ENCODE measurements around the gene C1R.

The C1R gene

GRCh38 chr12:7136071-7136470 is 43.8 kb upstream of the C1R start:
- no peak for TF ChIP-seq CTCF (IDR thresholded peaks at IDR 0.05)
- Histone ChIP-seq H3K9me3 (no peaks in the 10 kb centered on the region), H3K36me3 (peaks cover 0 to 54% (median 16%) of the 10 kb centered on the region in 3 donors), H3K4me3 (no peak overlapping the region), H3K27me3 (no peaks in the 10 kb centered on the region), H3K27ac (no peak overlapping the region), H3K4me1 (peaks cover 0 to 3% (median under 1%) of the 10 kb centered on the region in 4 donors)
- no peak for DNase-seq
- intact Hi-C loops (cut with DNase I; ENCODE audit: low total_unique reads), result no loop called here

GRCh38 chr12:7134396-7135166 is 42.3 kb upstream of the C1R start:
- intact Hi-C loops (cut with DNase I; ENCODE audit: low total_unique reads), result no loop called here
- DNase-seq, result no peak
- peaks cover 0 to 50% (median 16%) of the 10 kb centered on the region in 3 donors for H3K36me3 ChIP-seq
- H3K27ac ChIP-seq, result no peak overlapping the region
- peaks cover 0 to 16% (median 8%) of the 10 kb centered on the region in 4 donors for H3K4me1 ChIP-seq
- H3K27me3 ChIP-seq, result no peaks in the 10 kb centered on the region
- H3K4me3 ChIP-seq, result no peak overlapping the region
- H3K9me3 ChIP-seq, result no peaks in the 10 kb centered on the region
- TF ChIP-seq CTCF (IDR thresholded peaks at IDR 0.05), result no peak

DNA sequence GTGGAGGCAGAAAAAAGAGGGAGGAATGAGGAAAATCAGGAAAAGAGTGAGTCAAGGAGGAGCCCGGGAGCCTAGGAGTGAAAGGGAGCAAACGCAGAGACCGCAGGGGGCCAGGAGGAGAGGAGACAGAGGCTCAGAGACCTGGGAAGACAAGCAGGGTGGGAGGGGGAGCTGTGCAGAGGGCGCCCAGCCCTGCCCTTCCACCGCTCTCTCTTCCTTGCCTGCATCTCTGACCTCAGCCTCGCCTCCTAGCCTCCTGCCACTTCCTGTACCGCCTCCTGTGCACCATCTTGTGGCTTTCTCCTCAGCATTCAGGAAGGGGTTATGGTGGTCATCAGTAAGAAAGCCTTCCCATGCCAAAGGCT is 39.2 kb upstream of the C1R start:
- DNase-seq, result no peak

DNA sequence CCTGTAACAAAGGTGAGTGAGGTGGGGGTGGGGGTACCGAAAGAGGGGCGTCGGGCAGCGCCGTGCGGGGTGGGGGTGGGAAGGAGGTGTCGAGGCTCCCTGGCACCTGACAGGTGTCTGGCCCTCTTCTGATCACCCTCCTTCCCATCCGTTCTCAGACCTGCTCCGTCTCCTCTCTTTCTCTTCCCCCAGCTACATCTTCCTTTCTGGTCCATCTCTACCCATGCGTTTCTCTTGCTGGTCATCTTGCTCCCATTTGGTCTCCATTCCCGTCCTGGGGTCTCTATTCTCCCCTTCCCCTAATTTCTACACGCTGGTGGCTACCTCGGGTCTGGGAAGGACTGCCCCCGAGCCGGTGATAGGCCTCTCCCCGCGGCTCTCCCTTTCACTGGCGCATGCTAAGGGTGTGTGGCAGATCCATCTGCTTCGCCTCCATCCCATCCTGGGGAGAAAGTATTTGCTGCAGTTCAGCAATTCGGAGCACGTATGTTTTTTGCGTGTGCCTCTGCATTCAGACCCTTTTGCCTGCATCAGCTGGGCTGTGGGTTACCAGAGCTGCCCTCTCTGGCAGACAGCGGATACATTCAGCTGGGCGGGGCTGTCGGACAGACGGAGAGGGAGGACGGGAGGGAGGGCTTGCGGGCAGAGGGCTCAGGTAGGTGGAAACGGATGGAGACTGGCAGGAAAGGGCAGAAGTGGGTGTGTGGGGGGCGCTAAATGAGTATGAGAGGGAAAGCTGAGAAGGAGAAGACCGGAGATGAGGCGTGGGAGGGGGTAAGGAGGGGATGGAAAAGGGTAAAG is 38.7 kb upstream of the C1R start:
- H3K9me3 ChIP-seq, result no peaks in the 10 kb centered on the region
- H3K27ac ChIP-seq, result peak overlapping the region; percentile 76 to 77
- no peak for TF ChIP-seq CTCF (IDR thresholded peaks at IDR 0.05)
- H3K36me3 ChIP-seq, result peaks cover 0 to 20% (median under 1%) of the 10 kb centered on the region in 3 donors
- no peaks in the 10 kb centered on the region for H3K27me3 ChIP-seq
- H3K4me1 ChIP-seq, result peaks cover 0 to 27% (median 19%) of the 10 kb centered on the region in 4 donors
- peak overlapping the region; percentile 57 for H3K4me3 ChIP-seq
- intact Hi-C loops (cut with DNase I; ENCODE audit: low total_unique reads), result no loop called here
- DNase-seq, result no peak

More for the DNA sequence above, 39.2 kb upstream of the C1R start:
- peak overlapping the region; percentile 76 to 77 for H3K27ac ChIP-seq
- TF ChIP-seq CTCF (IDR thresholded peaks at IDR 0.05), result no peak
- H3K36me3 ChIP-seq, result peaks cover 0 to 25% (median 5%) of the 10 kb centered on the region in 3 donors
- H3K9me3 ChIP-seq, result no peaks in the 10 kb centered on the region
- peaks cover 0 to 27% (median 19%) of the 10 kb centered on the region in 4 donors for H3K4me1 ChIP-seq
- H3K27me3 ChIP-seq, result no peaks in the 10 kb centered on the region
- H3K4me3 ChIP-seq, result no peak overlapping the region
- intact Hi-C loops (cut with DNase I; ENCODE audit: low total_unique reads), result no loop called here

- Histone ChIP-seq H3K4me3 (peak within 1 kb of the TSS; percentile 57), H3K27ac (peak within 1 kb of the TSS; percentile 76 to 77), H3K4me1 (peaks cover 0 to 27% (median 19%) of the 10 kb centered on the region in 4 donors), H3K27me3 (no peaks in the 10 kb centered on the region), H3K9me3 (no peaks in the 10 kb centered on the region), H3K36me3 (peaks cover 0 to 11% (median 0%) of the 10 kb centered on the region in 3 donors)
- TF ChIP-seq CTCF (IDR thresholded peaks at IDR 0.05), result no peak
- intact Hi-C loops (cut with DNase I; ENCODE audit: low total_unique reads), result no loop called here
- DNase-seq, result peak; percentile 70 to 89
Observed at GRCh38 chr12:7129872-7130691, 37.8 kb upstream of the C1R start, which contains the start of gene CLSTN3. Gene CLSTN3 (plus strand): TSS chr12:7130371. CDS start chr12:7130649, 278 bp downstream.

All from tibial artery (tissue), 4 donors.